VCaP (cell line): ENCODE data around the gene PIR.

Experiments used
- H3K27ac ChIP-seq: fragments of 450-650 bp; 2 replicates; pipeline ENCODE4 v1.5.1; 2017
- TF ChIP-seq, protein P1 (sequence below): fragments of 450-650 bp; conservative IDR thresholded peaks from 2 replicates; pipeline ENCODE4 v1.5.1; 2017; ENCODE audit warnings: mild to moderate bottlenecking, moderate library complexity

The PIR gene

DNA sequence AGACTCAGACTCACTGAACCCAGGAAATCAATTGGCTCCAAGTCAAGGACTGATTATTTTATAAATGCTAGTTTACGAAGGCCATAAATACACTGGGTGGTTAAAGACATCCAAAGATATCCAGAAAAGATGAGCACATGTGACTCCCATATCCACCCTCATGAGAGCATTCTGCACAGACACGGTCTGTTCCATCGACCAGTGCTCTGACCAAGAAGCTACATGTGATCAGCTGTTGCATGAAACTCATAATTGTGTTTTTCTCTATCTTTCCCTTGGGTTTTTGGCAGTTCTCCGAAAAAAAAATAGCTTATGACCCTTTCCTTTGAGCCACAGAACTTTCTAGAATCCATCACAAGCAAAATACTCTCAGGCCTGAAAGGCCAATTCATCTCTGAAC is 2.7 kb upstream of the PIR start:
- TF ChIP-seq, protein P1, sequence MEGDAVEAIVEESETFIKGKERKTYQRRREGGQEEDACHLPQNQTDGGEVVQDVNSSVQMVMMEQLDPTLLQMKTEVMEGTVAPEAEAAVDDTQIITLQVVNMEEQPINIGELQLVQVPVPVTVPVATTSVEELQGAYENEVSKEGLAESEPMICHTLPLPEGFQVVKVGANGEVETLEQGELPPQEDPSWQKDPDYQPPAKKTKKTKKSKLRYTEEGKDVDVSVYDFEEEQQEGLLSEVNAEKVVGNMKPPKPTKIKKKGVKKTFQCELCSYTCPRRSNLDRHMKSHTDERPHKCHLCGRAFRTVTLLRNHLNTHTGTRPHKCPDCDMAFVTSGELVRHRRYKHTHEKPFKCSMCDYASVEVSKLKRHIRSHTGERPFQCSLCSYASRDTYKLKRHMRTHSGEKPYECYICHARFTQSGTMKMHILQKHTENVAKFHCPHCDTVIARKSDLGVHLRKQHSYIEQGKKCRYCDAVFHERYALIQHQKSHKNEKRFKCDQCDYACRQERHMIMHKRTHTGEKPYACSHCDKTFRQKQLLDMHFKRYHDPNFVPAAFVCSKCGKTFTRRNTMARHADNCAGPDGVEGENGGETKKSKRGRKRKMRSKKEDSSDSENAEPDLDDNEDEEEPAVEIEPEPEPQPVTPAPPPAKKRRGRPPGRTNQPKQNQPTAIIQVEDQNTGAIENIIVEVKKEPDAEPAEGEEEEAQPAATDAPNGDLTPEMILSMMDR: no peak
- H3K27ac ChIP-seq: no peak overlapping the region

DNA sequence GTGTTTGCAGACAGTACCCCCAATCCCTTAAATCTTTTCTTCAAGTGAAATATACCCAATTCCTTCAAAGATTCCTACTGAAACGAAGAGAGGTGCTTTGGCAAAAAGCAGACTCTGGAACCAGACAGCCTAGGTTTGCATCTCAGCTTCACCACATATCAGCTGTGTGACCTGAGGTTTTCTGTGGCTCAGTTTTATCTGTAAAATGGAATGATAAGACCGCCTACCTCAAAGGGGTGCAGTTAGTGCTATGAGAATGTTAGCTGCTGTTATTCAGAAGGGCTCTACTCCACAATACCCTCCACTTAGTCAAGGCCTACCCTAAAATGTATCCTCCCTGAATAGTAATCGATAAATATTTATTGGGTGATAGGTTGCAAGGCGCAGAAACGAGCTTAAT is 664 bp downstream of the PIR start:
- peak overlapping the region; percentile 76 for H3K27ac ChIP-seq
- TF ChIP-seq, protein P1: no peak

DNA sequence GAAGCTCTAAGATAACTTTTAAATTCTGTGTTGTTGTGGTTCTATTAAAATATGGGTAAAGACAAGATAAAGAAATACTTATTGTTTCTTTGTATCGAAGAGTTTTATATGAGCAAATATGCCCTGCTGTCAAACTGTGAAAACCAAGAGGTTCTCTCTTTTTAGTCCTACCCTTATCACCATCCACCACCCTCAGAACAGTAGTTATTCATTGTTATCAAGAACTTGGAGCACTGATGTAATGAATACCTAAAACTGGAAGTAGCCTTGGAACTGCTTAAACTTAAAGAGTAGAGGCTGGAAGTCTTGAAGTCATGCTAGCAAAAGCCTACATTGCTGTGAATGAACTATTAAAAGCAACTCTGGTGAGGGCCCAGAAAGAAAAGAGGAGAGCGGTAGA is 9.2 kb downstream of the PIR start:
- TF ChIP-seq, protein P1: no peak

DNA sequence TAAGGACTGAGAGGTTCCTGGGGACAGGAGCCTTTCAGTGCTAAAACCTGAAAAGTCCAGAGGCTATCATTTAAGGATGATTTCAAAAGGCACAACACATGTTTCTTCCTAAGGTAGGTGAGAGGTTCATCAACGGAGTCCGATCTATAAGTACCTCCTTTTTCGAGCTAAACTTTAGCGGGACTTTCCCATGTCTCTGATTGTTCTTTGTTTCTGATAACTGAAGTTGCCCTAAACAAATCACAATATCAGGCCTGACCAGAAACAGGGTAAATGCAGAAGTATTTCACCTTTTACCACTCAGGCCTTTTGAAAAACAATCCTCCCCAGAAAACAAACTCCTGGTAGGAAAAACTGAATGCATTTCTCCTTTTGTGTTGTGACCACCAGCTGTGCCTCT is 17.6 kb downstream of the PIR start:
- TF ChIP-seq, protein P1: no peak
- no peak overlapping the region for H3K27ac ChIP-seq

More for the DNA sequence above, 9.2 kb downstream of the PIR start:
- no peak overlapping the region for H3K27ac ChIP-seq

DNA sequence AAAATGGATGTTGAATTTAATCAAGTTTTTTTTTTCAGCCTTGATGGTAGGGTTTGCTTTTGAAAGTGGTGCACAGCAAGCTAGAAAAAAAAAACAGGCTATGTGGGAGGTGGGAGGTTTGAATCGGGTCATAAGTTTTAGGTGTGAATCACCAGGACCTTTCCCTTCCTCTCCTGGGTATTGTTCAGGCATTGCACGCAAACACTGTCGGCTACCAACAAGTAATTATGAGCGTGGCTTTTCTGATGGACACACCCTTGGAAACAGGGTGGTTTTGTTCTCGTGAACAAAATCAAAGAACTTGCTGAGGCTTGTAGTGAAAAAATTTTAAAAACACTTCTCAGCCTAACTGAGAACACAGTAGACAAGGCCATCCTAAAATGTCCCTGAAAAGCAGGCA is 18.1 kb downstream of the PIR start:
- H3K27ac ChIP-seq: no peak overlapping the region
- TF ChIP-seq, protein P1: no peak

DNA sequence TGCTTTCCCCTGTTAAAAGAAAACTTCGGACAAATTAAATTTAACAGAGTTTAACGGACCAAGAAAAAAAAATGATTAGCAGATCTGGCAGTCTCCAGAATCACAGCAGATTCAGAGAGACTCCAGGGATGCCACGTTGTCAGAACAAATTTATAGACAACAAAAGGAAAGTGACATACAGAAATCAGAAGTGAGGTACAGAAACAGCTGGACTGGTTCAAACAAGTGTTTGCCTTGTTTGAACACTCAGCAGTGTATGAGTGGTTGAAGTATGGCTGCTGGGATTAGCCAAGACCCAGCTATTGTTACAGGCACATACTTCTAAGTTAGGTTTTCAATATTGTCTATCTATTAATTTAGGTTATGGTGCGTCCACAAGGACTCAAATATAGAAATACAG is 19.1 kb downstream of the PIR start:
- H3K27ac ChIP-seq: no peak overlapping the region
- TF ChIP-seq, protein P1: no peak

DNA sequence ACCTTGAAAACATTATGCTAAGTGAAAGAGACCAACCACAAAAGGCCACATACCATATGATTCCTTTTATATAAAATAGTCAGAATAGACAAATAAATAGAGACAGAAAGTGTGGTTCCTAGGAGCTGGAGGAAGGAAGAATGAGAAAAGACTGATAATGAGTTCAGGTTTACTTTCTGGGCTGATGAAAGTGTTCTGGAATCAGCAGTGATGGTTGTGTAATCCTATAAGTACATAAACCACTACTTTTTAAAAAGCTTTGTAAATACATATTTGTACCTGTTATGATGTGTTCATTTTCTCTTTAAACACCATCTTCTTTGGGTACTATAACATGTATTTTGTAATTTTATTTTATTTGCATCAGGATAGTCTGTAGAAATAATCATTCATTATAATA is 20.6 kb downstream of the PIR start:
- TF ChIP-seq, protein P1: no peak
- no peak overlapping the region for H3K27ac ChIP-seq

DNA sequence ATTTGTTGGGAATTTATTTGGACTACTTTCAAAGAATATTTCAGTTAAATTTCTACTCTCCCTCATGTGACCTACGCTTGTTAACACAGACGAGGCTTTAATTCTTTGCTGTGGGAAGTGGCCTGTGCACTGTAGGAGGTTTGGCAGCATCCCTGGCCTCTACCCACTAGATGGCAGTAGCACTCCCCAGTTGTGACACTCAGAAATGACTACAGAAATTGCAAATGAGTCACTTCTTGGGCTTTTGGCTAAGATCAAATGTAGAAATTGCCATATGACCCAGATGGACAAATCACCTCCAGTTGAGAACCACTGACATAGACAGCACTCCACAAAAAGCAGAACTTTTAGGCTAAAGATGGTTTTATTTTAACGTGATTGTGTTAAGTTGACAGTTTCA is 22.1 kb downstream of the PIR start:
- TF ChIP-seq, protein P1: peak; percentile 84
- H3K27ac ChIP-seq: no peak overlapping the region
